DMS153 (cell line): ENCODE results near the gene FLNA.
"Not testable (repeated sequence)": the region's sequence is repeated elsewhere in the genome, so short reads cannot be mapped to it uniquely, and the experiment has no call there.

Experiments
- DNase-seq: peaks from one replicate; lab custom pipeline; 2025; lab: John Stamatoyannopoulos, UW

FLNA gene

DNA sequence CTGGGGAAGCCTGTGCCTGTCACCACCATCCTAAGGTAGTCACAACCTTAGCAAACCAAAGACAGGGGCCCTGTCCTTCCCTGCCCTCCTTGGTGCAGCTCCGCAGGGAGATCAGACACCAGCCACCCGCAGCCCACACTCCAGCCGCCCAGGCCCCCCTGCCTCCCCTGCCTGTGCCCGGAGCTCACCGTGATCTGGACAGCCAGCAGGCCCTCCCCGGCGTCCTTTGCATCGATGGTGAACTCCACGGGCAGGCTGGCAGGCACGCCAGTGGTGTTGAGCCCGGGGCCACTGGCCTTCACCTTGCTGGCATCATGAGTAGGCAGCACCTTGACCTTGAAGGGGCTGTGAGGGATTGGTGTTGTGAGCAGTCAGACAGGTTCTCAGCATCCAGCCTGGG is 16.4 kb downstream of the FLNA start:
- DNase-seq = no peak

- no peak for DNase-seq
Measured at GRCh38 chrX:154357205-154357604, 17.2 kb downstream of the FLNA start.

DNA sequence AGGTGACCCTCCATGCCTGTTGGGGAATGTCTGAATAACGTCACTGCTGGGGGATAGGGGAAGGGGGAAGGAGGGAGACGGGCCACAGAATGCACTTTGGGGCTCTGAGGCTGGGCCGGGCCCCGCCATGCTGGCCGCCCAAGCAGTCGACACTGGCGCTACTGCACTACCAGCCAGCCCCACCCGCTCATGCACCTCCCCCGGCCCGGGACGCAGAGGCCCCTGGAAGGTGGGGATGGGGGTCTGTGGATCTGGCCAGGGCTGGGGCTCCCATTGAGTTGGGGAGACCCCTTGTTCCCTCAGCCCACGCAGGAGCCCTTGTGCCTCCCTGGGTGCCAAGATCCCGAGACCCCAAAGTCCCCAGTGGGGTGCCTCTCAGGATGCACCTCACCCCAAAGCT is 17.8 kb downstream of the FLNA start:
- no peak for DNase-seq

- no peak for DNase-seq
Measured at GRCh38 chrX:154355776-154356140, 18.7 kb downstream of the FLNA start.

DNA sequence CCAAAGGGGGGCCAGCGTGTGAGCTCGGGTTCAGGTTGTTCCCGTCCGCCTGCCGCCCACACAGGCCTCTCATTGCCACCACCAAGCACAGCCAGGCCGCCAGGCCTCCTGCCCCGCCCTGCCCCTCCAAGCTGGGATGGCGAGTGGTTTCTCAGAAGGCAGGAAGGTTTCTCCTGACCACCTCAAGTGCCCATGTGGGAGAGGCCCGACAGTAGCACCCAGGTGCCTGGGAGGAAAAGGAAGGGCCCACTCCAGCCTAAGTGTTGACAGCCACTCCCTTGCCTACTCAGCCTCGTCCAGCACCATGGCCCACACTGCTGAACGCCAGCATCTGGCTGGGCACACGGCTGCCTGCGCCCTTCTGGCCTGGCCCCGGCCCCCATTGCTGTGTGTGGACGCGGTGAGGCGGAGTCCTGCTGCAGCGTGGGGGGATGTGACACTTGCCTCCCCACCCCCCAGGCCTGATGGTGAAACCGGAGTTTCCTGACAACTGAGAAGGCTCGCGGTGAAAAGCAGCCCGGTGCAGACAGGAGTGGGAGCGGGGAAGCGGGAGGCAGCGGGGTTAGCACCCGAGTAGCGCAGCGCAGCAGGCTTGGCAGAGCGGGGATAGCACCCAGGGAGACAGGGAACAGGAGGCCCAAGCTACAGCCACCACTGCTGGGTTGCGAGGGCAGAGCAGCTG is 19.2 kb downstream of the FLNA start:
- DNase-seq = no peak

- no peak for DNase-seq
Measured at GRCh38 chrX:154354516-154354915, 19.9 kb downstream of the FLNA start.

DNA sequence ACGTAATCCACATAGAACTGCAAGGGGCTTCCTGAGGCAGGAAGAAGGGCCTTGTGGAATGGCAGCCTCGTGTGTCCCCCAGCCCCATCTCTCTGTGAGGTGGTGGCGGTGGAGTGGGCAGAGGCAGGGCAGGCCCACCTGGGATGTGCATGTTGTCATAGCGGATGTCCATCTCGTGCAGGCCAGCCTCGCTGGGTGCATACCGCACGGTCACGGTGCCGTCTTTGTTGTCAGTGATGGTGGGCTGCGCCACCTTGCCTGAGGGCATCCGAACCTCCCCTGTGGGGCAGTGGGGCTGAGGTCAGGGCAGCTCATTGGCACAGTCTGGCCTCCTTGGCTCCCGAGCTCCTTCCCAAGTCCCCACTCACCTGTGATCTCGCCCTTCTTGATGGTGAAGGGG is 20.4 kb downstream of the FLNA start:
- no peak for DNase-seq

DNA sequence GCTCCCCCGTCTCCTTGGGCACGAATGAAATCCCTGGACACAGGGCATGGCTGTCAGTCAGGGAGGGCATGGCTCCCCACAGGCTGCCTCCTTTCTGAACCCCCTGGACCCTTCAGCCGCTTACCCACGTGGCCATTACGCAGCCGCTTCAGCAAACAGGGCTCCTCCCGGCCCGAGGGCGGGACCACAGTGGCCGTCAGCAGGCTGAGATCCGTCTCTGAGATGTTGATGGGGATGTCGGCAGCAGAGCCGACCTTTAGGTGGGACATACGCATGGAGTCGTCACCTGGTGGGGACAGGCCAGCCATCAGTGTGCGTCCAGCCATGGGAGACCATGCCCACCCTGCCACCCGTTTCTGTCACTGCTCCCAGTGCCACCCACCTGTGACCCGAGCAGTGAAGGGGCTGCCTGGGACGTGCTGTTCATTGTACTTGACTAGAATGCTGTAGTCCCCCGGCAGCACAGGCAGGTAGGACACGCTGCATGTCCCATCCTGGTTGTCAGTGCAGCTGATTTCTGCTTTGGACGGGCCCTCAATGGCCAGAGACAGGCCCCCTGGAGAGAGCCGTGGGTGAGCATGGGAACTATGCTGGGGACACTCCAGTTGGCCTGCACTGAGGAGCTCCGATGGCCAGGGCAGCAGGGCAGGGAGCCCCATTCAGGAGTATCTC is 21.1 kb downstream of the FLNA start:
- DNase-seq = no peak

DNA sequence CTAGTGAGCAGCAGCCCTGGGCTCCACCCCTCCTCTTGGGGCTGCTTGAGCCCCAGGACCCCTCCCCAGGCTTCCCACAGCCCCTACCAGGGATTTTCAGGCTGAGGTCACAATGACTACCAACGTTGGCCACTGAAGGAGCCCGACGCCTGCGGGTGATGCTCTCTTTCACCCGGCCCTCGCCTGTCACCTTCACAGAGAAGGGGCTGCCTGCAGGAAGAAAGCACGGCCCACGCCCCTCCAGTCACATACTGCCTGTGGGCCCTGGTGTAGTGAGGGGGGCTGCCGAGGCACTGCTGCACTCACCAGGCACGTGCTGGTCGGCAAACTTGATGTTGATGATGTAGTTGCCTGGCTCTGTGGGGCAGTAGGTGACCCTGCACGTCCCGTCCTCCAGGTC is 22.0 kb downstream of the FLNA start:
- no peak for DNase-seq

DNA sequence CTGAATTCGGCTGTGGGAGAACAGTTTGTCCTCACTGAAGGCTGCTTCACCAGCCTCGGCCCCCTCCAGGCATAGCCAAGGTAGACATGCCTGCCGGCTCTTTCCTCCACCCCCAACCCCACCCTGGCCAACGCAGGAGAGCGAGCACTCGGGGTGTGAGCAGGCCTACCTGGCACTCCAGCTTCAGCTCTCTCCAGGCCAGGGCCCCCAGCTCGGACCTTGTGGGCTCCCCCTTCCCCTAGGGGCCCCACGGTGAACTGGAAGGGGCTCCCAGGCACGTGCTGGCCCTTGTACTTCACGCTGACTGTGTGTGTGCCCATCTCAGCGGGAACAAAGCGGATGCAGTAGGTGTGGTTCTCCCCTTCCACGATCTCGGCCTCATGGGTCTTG is 22.4 kb downstream of the FLNA start:
- no peak for DNase-seq

GRCh38 chrX:154351183-154352011 is 23.0 kb downstream of the FLNA start:
- no peak for DNase-seq

DNA sequence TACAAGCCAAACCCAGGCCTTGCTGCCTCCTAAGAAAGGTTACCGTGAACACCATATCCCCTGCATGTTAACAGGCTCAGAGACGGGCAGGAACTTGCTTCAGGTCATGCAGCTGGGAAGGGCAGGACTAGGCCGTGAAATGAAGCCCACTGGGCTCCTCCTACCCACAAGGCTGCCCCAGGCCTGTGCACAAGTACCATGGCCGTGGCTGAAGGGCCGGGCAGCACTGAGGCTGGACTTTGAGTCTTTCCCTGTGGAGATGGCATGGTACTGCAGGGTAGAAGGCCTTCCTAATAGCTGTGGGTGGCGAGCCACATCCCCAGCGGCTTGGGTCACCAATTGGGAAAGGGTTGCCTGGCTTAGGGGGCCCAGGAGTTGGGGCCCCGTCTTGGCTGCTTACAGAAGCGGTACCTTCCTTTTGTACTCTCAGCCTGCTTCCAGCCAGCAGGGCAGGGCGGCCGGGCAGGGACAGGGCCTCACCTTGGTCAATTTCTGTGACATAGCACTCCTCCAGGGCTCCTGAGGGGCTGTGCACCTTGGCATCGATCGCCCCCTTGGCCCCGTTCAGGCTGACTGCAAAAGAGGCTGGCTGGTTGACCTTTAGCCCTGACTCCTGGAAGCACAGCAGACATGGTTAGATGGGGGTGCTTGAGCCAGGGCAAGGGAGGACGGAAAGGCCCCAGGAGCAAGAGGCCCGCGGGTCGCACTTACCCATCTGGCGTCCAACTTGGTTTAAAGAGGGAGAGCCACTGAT is 23.8 kb downstream of the FLNA start:
- DNase-seq = no peak

DNA sequence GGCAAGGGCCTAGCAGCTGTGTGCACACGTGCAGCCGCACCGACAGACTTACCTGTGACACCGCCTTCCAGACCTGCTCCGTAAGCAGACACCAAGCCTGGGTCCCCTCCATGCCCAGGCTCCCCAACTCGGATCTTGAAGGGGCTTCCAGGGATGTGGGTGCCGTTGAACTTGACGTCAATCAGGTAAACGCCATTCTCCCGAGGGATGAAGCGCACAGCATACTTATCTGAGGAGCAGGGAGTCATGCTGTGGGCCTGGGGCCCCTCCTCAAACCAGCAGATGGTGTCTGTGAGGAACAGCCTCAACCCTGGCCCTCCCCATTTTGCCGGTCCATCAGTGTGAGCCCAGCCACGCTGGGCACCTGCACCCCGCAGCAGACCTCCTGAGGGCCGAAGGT is 24.5 kb downstream of the FLNA start:
- no peak for DNase-seq

DNA sequence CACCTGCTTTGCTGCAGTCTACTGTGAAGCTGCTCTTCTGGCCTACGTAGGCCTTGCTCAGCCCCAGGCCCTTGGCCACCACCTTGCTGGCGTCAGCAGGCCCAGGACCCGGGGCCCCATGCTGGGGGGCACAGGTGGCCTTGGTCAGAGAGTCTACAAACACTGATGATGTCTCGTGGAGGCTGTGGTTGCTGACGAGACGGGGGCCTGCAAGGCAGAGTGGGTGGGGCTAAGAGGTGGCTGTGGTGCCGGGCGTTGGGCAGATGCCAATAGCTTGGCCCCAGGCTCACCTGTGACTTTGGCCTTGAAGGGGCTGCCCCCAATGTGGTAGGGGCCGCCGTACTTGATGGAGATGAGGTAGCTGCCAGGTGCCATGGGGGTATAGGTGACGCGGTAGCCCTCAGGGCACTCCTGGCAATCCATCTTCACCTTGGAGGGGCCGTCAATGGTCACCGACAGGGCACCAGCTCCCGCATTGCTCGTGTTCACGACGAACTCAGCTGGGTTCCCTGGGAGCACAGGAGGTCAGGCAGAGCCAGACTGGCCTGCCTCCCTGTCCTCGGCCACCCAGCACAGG is 25.0 kb downstream of the FLNA start:
- DNase-seq = no peak

- DNase-seq = no peak
Measured at GRCh38 chrX:154348646-154349358, 25.6 kb downstream of the FLNA start.

DNA sequence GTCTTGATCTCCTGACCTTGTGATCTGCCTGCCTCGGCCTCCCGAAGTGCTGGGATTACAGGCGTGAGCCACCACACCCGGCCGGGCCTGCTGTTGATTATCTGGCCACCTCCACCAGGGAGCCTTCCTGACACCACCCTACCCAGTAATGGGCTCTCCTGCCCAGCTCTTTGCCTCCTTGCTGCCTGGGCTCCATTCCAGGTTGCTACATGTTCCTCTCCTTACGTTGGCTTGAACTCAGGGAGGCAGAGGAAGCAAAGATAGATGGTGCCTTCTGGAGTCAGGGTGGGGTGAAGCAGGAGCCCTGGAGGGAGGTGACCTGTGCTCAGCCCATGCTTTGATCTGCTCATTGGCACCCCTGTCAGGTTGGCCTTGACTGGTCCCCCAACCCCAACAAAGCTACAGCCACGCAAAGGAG is 26.3 kb downstream of the FLNA start:
- DNase-seq = no peak

DNA sequence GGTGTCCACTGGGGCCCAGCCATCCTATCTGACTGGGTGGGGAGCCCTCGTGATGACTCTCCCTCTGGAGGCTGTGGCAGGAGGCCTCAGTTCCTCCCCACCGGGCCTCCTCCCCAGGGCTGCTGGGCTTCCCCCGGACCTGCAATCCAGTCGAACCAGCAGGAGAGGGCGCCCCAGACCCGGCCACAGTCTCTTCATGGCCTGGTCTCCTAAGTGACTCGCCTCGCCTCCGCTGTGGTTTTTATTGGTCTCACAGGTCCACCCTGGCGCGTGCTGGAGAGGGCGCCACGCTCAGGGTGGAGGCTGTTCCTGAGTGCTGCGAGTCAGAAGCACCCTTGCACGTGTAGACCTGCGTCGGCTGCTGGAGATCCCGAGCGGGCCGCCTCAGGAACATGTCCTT is 30.8 kb downstream of the FLNA start:
- not testable (repeated sequence) for DNase-seq

- DNase-seq = not testable (repeated sequence)
Measured at GRCh38 chrX:154343063-154343462, 31.4 kb downstream of the FLNA start.

- not testable (repeated sequence) for DNase-seq
Measured at GRCh38 chrX:154341399-154342298, 32.8 kb downstream of the FLNA start.

GRCh38 chrX:154334496-154334895 is 39.9 kb downstream of the FLNA start:
- no peak for DNase-seq
